Adrenal gland (tissue), 5 donors: ENCODE results near the gene TOX2.

Source experiments
- CTCF ChIP-seq, 6 experiments: fragments of 450-650 bp in 4 of 6; fragments of 200-600 bp in 2 of 6; sonication (generic) in 1 of 6; IDR thresholded peaks; 1 replicate in 5 of 6; 2 replicates in 1 of 6; pipeline versions ENCODE4 v1.5.1 to v1.8.0; 2016 to 2021; ENCODE audit warnings: antibody characterized with exemption in 6 of 6, mild to moderate bottlenecking in 2 of 6, moderate library complexity in 1 of 6
- POLR2A ChIP-seq, 2 donors: fragments of 450-650 bp; IDR thresholded peaks; one replicate each; pipeline ENCODE4 v1.6.1; 2017; ENCODE audit warnings: antibody characterized with exemption in 2 of 2, mild to moderate bottlenecking in 2 of 2, moderate library complexity in 1 of 2
- donor health status: DM: no; HTN: no; CAD: no.

- TF ChIP-seq CTCF (IDR thresholded peaks at IDR 0.05) = no peak
- TF ChIP-seq POLR2A (IDR thresholded peaks at IDR 0.05) = no peak
Observed at GRCh38 chr20:43946206-43946491, 31.5 kb downstream of the TOX2 start.
